Stimulated activated CD8-positive, alpha-beta memory T cell treated with anti-CD3 and anti-CD28 coated beads, Interleukin-7, amount 100 ng/mL, for 1 hour (primary cell): ENCODE measurements around the gene WNT4.

Experiments
- DNase-seq, 2 donors: peaks; one replicate each; pipeline ENCODE4 v3.0.0-alpha.2; 2020; ENCODE audit warnings: low read depth in 2 of 2

The WNT4 gene

DNA sequence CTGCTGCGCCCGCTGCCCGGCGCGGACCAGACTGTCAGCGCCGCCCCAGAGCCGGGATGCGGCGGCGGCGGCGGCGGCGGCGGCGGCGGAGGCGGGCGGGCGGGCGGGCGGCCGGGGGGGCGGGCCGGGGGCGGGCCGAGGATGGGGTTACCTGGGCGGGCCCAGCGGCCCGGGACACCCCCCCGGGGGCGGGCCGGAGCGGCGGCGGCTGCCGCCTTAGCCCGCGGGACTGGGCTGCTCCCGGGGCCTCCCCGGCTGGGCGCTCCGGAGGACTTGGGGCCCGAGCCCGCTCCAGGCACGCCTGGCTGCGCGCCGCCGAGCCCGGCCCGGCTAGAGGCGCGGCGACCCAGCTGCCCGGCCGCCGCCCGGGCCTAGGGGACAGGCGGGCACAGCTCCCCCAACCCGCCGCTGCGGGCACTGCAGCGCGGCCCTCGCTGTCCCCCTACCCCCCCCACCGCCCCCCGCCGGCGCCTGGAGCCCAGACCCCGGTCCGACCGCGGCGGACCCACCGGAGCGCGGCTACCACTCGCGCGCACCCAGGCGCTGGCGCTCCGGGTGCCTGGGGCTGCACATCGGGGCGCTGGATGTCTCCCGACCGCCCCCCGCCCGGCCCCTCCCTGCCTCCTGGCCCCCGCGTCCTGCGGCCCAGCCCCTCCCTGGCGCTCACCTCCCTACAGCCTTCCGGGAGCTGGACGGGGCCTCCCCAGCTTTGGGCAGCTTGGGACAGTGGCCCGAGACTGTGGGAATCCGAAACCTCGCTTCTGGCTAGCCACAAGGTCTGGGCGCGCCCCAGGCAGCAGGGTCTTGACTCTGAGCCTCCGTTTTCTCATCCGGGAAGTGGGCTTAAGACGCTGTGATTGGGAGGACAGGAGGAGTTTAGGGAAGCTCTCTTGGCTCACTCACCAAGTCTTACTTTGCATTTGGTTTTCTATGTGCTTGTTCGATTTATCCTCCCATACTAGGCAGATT, at the start of gene WNT4:
Gene WNT4 (minus strand): TSS at position 33 of the 969 bp plus-strand sequence. CDS start 175 bp downstream, outside the sequence.
- DNase-seq = no peak

- DNase-seq = no peak
Observed at GRCh38 chr1:22190731-22191130, 47.8 kb upstream of the WNT4 start.

GRCh38 chr1:22190251-22190650, 47.4 kb upstream of the WNT4 start:
- DNase-seq = no peak

DNA sequence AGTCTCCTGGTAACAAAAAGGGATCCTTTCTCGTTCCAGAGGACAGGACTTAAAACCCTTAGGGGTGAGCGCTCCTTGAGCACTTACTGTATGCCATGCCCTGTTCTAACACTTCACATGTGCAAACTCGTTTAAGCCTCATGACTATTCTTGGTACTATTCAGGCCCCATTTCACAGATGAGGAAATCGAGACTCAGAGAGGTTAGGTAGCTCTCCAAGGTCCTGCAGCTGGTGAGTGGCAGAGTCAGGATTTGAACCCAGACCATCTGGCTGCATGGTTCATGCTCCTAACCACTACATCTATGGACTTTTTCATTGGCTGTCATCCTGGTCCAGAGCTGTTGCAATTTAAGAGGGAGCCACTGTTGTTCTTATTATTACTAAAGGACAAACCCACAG, 46.7 kb upstream of the WNT4 start:
- DNase-seq = no peak

- no peak for DNase-seq
Observed at GRCh38 chr1:22188914-22189313, 46.0 kb upstream of the WNT4 start.

DNA sequence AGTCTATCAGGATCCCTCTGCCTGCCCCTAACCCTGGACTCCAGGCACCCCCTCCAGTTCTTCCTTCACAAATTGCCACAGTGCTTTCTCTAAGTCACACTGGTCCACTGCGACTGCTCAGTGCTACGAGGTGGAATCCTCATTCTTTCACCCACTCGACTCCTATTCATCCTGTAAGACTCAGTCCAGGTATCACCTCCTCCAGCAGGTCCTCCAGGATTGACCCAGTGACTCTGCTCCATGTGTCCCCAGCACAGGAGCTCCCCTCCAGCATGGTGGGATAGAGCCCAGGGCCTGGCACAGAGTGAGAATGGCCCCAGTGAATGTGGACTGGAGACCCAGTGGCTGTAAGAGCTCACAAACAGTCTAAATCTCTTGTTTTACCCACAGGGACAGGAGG, 45.5 kb upstream of the WNT4 start:
- DNase-seq = no peak

DNA sequence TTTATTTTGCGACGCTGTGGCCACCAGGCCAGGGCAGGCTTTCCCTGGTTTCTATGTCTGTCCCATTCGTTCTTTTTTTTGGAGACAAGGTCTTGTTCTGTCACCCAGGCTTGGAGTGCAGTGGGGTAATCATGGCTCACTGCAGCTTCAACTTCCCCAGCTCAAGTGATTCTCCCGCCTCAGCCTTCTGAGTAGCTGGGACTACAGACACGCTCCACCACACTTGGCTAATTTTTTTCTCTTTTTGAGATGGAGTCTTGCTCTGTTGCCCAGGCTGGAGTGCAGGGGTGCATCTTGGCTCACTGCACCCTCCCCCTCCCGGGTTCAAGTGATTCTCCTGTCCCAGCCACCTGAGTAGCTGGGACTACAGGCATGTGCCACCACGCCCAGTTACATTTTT, 43.4 kb upstream of the WNT4 start:
- no peak for DNase-seq

DNA sequence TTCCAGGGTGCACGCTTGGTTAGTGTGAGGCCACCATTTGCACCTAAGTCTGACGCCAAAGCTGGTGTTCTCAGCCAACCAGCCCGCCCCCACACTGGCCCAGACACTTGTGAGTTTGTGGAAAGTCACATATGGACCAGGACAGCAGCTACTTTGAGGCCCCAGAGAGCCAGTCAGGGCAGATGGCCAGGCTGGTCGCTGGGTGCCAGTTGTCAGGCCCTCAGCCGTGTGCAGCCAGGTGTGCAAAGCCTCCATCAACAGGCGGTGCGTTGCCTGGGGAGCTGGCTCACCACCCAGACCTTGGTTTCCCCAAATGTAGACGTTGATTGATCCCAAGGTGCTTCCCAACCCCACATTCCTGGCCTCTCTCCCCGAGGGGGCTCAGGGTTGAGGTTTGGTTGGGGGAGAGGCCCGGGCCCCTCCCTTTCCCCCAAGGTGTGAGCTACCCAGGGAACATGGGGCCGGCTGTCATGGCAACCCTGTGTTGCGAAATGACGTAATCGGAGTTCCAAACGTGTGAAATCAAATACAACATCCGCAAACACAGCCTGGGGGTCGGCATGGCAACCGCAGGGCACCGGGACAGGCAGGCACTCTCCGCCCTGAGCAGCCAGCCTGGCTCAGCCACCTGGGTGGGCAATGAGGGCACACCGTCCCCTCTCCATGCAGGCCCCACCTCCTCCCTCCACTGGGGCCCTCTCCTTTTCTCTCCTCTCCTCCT, 42.2 kb upstream of the WNT4 start:
- no peak for DNase-seq

DNA sequence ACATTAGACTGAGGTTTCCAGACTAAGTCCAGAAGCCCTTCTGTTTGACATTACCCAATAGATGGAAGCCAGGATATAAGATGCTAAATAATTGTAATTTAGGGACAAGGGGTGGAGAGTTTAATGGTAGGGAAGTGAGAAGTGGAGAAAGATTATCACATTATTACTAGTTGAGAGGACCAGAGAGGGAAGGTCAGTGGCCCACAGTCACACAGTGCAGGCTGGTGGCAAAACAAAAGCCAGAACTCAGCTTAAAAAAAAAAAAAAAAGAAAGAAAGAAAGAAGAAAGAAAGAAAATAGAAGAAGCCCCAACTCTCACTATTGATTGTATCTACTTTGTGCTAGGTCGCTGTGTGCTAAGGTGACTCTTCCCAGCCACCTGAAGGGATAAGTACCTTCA, 41.6 kb upstream of the WNT4 start:
- DNase-seq = no peak

DNA sequence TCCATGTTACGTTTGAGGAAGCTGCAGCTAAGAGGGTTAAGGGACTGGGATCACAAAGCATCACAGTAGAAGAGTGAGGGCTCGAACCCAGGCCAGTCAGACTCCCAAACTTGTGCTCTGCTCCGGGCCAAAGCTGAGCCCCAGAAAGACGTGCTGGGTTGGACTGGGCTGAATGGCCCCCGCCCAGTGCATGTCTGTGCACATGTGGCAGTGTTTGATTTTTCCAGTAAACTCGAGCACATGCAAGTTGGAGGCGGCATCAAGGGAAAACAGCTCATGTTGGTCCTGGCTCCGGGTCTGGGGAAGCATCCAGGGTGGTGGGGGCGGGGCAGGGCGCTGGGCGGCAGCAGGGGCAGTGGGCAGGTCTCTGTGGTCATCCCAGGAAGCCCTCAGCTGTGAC, 39.8 kb upstream of the WNT4 start:
- no peak for DNase-seq

DNA sequence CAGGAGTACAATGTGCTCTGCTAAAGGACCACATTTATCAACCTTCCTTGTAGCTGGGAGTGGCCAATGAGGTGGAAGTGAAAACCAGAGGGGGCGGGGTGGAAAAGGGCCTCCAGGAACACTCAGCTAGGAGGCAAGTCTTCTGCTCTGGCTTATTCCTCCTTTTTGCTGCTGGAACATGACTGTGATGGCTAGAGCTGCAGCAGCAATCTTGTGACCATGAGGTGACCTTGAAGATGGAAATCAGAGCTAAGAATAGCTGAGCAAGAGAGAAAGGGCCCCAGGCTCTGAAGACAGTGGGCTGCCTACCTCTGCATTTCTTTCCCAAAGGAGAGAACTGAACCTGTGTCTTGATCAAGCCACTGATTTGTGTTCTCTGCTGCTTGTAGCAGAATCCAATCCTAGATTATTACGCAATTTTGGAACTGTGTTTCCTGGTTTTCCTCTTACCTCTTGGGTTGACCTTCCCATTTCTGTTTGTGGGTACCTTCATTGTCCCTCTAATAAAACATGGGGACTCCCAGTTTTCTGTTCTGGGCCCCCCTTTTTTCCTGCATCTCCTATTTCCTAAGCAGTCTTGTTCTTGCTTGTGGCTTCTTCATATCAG, 36.4 kb upstream of the WNT4 start:
- no peak for DNase-seq

- DNase-seq = no peak
Observed at GRCh38 chr1:22177354-22178003, 34.6 kb upstream of the WNT4 start.

GRCh38 chr1:22176258-22176657, 33.4 kb upstream of the WNT4 start:
- no peak for DNase-seq

DNA sequence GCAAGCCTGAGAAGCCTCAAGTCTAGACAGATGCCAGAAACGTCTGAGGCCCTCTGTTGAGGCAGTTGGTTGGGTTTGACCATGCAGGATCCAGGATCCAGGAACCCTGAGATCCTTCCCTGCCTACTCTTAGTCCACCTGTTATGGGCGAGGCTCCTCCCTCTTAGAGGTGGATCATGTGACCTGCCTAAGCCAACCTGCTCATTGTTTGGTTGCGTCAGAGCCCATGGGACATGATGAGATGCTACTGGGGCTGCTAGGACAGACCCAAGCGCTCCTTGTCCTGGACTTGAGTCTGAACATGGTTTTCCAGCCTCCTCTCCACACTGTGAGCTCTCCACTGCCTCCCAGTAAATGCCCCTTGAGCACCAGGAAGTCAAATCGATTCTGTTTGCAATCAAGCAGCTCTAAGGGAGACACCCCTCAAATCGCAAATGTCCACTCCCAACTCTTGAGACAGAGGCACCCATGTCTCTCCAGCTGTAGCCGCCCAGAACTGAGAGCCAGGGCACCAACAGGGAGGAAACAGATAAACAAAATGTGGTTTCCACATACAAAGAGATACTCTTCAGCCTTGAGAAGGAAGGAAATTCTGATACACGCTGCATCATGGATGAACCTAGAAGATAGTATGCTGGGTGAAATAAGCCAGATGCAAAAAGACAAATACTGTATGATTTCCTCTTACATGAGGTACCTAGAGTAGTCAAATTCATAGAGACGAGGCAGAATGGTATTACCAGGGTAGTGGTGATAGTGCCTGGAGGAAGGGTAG, 31.7 kb upstream of the WNT4 start:
- DNase-seq = no peak

- DNase-seq = no peak
Observed at GRCh38 chr1:22171951-22172715, 29.2 kb upstream of the WNT4 start.

- no peak for DNase-seq
Observed at GRCh38 chr1:22169816-22170215, 26.9 kb upstream of the WNT4 start.

DNA sequence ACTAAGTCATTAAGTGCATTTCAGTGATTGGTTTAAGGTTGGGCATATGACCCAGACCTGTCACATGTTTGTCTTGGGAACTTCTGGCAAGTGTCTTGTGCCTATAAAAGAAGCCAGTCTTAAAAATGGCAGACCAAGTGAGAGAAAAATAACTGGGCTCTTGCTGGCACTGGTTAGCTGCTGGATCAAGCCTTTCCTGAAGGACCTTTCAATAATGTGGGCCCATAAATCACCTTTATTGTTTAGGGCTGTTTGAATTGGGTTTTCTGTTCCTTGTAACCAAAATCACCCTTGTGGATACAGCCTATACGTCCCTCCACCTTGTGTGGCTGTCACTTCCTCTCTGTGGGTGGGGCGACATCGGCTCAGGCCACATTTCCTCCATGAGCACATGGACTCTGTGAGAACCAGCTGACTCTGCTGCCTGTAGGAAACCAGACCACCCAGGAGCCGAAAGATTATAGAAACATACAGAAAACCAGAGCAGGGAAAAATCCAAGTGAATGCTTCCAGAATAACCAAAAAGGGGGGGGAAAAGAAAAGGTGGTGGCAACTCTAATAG, 25.6 kb upstream of the WNT4 start:
- no peak for DNase-seq

- no peak for DNase-seq
Observed at GRCh38 chr1:22166439-22166838, 23.5 kb upstream of the WNT4 start.

GRCh38 chr1:22164841-22165808, 22.2 kb upstream of the WNT4 start:
- DNase-seq = no peak
